HepG2 (cell line): Measurements from ENCODE around the gene CXCL3. TPM values are rescaled to one million over a fixed set of nuclear protein-coding genes. Genes with fewer than 3 reads are reported as not detected.

Source experiments
- CEBPG ChIP-seq: IDR thresholded peaks from 2 replicates; pipeline ENCODE4 v1.6.1; 2016
- FOXM1 ChIP-seq: sonication (generic); formaldehyde crosslinking; IDR thresholded peaks from 2 replicates; pipeline ENCODE4 v1.5.0; 2020; ENCODE audit warnings: missing genetic modification reagents
- GFI1 ChIP-seq: sonication (generic); formaldehyde crosslinking; IDR thresholded peaks from 2 replicates; pipeline ENCODE4 v1.5.0; 2020; ENCODE audit warnings: missing genetic modification reagents, mild to moderate bottlenecking, borderline replicate concordance
- HDAC1 ChIP-seq: sonication (generic); formaldehyde crosslinking; IDR thresholded peaks from 2 replicates; pipeline ENCODE4 v1.5.1; 2020; ENCODE audit warnings: mild to moderate bottlenecking, missing genetic modification reagents
- ISL2 ChIP-seq: sonication (generic); formaldehyde crosslinking; IDR thresholded peaks from 2 replicates; pipeline ENCODE4 v1.5.0; 2020; ENCODE audit warnings: missing genetic modification reagents
- NFKBIZ ChIP-seq: IDR thresholded peaks from 2 replicates; pipeline ENCODE4 v1.6.1; 2018; ENCODE audit warnings: missing genetic modification reagents, missing compliant biosample characterization
- TEAD3 ChIP-seq: optimal IDR thresholded peaks from 2 replicates; pipeline ENCODE3; 2016; ENCODE audit warnings: borderline replicate concordance
- TFE3 ChIP-seq: IDR thresholded peaks from 2 replicates; pipeline ENCODE4 v1.6.1; 2016
- TGIF2 ChIP-seq: IDR thresholded peaks from 2 replicates; pipeline ENCODE4 v1.6.1; 2016; ENCODE audit warnings: control low read depth, missing compliant biosample characterization
- THYN1 ChIP-seq: sonication (generic); formaldehyde crosslinking; IDR thresholded peaks from 2 replicates; pipeline ENCODE4 v1.8.1; 2023; ENCODE audit warnings: low read depth, mild to moderate bottlenecking, moderate library complexity, missing genetic modification reagents, borderline replicate concordance
- TIGD3 ChIP-seq: sonication (generic); formaldehyde crosslinking; IDR thresholded peaks from 2 replicates; pipeline ENCODE4 v1.5.1; 2020; ENCODE audit warnings: mild to moderate bottlenecking, missing genetic modification reagents, borderline replicate concordance
- ZNF160 ChIP-seq: sonication (generic); formaldehyde crosslinking; IDR thresholded peaks from 2 replicates; pipeline ENCODE4 v1.8.0; 2022; ENCODE audit warnings: mild to moderate bottlenecking, inconsistent platforms, missing genetic modification reagents
- ZNF335 ChIP-seq: sonication (generic); formaldehyde crosslinking; IDR thresholded peaks from 2 replicates; pipeline ENCODE4 v1.4.0; 2020; ENCODE audit warnings: missing genetic modification reagents
- ZNF362 ChIP-seq: sonication (generic); formaldehyde crosslinking; IDR thresholded peaks from 2 replicates; pipeline ENCODE4 v1.4.0; 2020; ENCODE audit warnings: missing genetic modification reagents, mild to moderate bottlenecking, borderline replicate concordance
- ZNF841 ChIP-seq: sonication (generic); formaldehyde crosslinking; IDR thresholded peaks from 2 replicates; pipeline ENCODE4 v1.8.1; 2023; ENCODE audit warnings: missing genetic modification reagents, borderline replicate concordance
- ZSCAN21 ChIP-seq: sonication (generic); formaldehyde crosslinking; IDR thresholded peaks from 2 replicates; pipeline ENCODE4 v1.8.0; 2022; ENCODE audit warnings: mild to moderate bottlenecking, missing genetic modification reagents, moderate library complexity, borderline replicate concordance
- polyA plus RNA-seq, 8 experiments: library from polyadenylated mRNA; depleted of rRNA in 3 of 8; stranded (reverse) in 7 of 8; unstranded in 1 of 8; fragments of >200 nt; fragmentation: Illumina TruSeq in 4 of 8; extraction: Trizol in 4 of 8; gene quantifications; 2 replicates each; pipeline versions ENCODE4 v1.2.1 to v1.2.3, GENCODE V29; 2011 to 2016; ENCODE audit warnings: low read depth in 4 of 8, missing spikeins in 1 of 8, mixed read lengths in 1 of 8; ENCODE audit not compliant: insufficient read depth in 1 of 8
- total RNA-seq, 5 experiments: library from RNA; depleted of rRNA; stranded (reverse); fragments of >200 nt; fragmentation: Illumina TruSeq; extraction: Trizol; gene quantifications; 2 replicates each; pipeline ENCODE4 v1.2.3, GENCODE V29; 2016; ENCODE audit warnings: low read depth in 1 of 5
- TF ChIP-seq, protein P1 (sequence below): IDR thresholded peaks from 2 replicates; pipeline ENCODE4 v1.4.0; 2020; ENCODE audit warnings: mild to moderate bottlenecking, missing genetic modification reagents
- TF ChIP-seq, protein P2 (sequence below): IDR thresholded peaks from 2 replicates; pipeline ENCODE4 v1.6.1; 2012; ENCODE audit warnings: low read depth, low read length, improper control_type of control experiment
- TF ChIP-seq, protein P3 (sequence below): sonication (generic); formaldehyde crosslinking; IDR thresholded peaks from 2 replicates; pipeline ENCODE4 v1.4.0; 2020; ENCODE audit warnings: missing genetic modification reagents

Gene CXCL3
- total and polyA plus RNA-seq, 2 of the 13 experiments (the other 11 are each of a cell fraction or from before 2014, with no cell fraction given), result 0.13 TPM; not detected in 1

DNA sequence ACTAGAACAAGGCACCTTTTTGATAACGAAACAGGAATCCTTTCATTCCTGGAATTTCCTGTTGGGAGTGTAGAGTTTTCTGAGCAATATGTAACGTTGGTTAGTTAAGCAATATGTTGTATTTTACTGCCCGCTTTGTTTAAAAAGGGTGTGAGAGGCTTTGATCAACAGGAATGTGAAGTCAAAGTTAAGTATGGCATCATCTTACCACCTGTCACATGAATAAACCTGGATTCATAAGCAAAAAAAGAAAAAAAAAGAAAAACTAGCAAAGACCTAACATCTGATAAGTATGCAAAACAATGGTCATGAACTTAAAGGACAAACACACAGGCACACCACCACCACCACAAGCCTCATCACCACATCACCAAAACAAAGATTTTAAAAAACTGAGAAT lies 33.0 kb downstream of the CXCL3 start (continued):
- TF ChIP-seq, protein P1, sequence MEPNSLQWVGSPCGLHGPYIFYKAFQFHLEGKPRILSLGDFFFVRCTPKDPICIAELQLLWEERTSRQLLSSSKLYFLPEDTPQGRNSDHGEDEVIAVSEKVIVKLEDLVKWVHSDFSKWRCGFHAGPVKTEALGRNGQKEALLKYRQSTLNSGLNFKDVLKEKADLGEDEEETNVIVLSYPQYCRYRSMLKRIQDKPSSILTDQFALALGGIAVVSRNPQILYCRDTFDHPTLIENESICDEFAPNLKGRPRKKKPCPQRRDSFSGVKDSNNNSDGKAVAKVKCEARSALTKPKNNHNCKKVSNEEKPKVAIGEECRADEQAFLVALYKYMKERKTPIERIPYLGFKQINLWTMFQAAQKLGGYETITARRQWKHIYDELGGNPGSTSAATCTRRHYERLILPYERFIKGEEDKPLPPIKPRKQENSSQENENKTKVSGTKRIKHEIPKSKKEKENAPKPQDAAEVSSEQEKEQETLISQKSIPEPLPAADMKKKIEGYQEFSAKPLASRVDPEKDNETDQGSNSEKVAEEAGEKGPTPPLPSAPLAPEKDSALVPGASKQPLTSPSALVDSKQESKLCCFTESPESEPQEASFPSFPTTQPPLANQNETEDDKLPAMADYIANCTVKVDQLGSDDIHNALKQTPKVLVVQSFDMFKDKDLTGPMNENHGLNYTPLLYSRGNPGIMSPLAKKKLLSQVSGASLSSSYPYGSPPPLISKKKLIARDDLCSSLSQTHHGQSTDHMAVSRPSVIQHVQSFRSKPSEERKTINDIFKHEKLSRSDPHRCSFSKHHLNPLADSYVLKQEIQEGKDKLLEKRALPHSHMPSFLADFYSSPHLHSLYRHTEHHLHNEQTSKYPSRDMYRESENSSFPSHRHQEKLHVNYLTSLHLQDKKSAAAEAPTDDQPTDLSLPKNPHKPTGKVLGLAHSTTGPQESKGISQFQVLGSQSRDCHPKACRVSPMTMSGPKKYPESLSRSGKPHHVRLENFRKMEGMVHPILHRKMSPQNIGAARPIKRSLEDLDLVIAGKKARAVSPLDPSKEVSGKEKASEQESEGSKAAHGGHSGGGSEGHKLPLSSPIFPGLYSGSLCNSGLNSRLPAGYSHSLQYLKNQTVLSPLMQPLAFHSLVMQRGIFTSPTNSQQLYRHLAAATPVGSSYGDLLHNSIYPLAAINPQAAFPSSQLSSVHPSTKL (CRISPR knock-in tag), result peak; percentile 89
- TF ChIP-seq TFE3 (CRISPR knock-in tag) (peak; percentile 82), TIGD3 (CRISPR knock-in tag) (no peak), GFI1 (CRISPR knock-in tag) (peak; percentile 35; the same call in 1 of the 2 replicates), ZNF335 (CRISPR knock-in tag) (no peak), ZNF362 (peak; percentile 64; the same call in 1 of the 2 replicates), ZNF841 (no peak), TEAD3 (CRISPR knock-in tag) (peak; percentile 72), CEBPG (peak; percentile 86), FOXM1 (CRISPR knock-in tag) (no peak), ZSCAN21 (no peak), TGIF2 (CRISPR knock-in tag) (no peak), ZNF160 (CRISPR knock-in tag) (no peak), NFKBIZ (CRISPR knock-in tag) (peak; percentile 94; the same call in 1 of the 2 replicates), ISL2 (CRISPR knock-in tag) (peak; percentile 71), HDAC1 (no peak), THYN1 (no peak)
- TF ChIP-seq, protein P2, sequence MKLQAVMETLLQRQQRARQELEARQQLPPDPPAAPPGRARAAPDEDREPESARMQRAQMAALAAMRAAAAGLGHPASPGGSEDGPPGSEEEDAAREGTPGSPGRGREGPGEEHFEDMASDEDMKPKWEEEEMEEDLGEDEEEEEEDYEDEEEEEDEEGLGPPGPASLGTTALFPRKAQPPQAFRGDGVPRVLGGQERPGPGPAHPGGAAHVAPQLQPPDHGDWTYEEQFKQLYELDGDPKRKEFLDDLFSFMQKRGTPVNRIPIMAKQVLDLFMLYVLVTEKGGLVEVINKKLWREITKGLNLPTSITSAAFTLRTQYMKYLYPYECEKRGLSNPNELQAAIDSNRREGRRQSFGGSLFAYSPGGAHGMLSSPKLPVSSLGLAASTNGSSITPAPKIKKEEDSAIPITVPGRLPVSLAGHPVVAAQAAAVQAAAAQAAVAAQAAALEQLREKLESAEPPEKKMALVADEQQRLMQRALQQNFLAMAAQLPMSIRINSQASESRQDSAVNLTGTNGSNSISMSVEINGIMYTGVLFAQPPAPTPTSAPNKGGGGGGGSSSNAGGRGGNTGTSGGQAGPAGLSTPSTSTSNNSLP, result no peak
- TF ChIP-seq, protein P3, sequence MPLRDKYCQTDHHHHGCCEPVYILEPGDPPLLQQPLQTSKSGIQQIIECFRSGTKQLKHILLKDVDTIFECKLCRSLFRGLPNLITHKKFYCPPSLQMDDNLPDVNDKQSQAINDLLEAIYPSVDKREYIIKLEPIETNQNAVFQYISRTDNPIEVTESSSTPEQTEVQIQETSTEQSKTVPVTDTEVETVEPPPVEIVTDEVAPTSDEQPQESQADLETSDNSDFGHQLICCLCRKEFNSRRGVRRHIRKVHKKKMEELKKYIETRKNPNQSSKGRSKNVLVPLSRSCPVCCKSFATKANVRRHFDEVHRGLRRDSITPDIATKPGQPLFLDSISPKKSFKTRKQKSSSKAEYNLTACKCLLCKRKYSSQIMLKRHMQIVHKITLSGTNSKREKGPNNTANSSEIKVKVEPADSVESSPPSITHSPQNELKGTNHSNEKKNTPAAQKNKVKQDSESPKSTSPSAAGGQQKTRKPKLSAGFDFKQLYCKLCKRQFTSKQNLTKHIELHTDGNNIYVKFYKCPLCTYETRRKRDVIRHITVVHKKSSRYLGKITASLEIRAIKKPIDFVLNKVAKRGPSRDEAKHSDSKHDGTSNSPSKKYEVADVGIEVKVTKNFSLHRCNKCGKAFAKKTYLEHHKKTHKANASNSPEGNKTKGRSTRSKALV (CRISPR knock-in tag), result no peak
